CD4-positive, CD25-positive, alpha-beta regulatory T cell (primary cell): Measurements from ENCODE around the gene KCNH2. TPM values are rescaled to one million over a fixed set of nuclear protein-coding genes. Genes with fewer than 3 reads are reported as not detected.

Experiments
- ATAC-seq, 2 donors: fragments of 150-1000 bp; cut with Tn5 transposase; one replicate each; pipeline ENCODE4 v1.10.0; 2021; ENCODE audit warnings: low read depth in 2 of 2, moderate number of reproducible peaks in 2 of 2, moderate library complexity in 1 of 2
- DNase-seq, 3 donors: peaks; one replicate each; pipeline versions ENCODE4 v3.0.0 to v3.0.0-alpha.2; 2012 to 2022; ENCODE audit warnings: mixed read lengths in 1 of 3
- H3K27ac ChIP-seq: one replicate; pipeline ENCODE4 v1.7.0; 2013; ENCODE audit warnings: mild to moderate bottlenecking, low read length; ENCODE audit not compliant: insufficient read depth, poor library complexity, severe bottlenecking
- H3K27me3 ChIP-seq: one replicate; pipeline ENCODE4 v1.7.0; 2013; ENCODE audit warnings: low read length; ENCODE audit not compliant: control insufficient read depth, insufficient read depth
- H3K36me3 ChIP-seq: one replicate; pipeline ENCODE4 v1.7.0; 2013; ENCODE audit warnings: mild to moderate bottlenecking, low read length, moderate library complexity; ENCODE audit not compliant: control insufficient read depth, insufficient read depth
- H3K4me1 ChIP-seq: 2 replicates; pipeline ENCODE4 v1.7.0; 2013; ENCODE audit warnings: mild to moderate bottlenecking, low read length; ENCODE audit not compliant: insufficient read depth, control insufficient read depth, poor library complexity, severe bottlenecking
- H3K4me3 ChIP-seq: one replicate; pipeline ENCODE4 v1.7.0; 2013; ENCODE audit warnings: low read depth, mild to moderate bottlenecking, low read length, moderate library complexity
- H3K9me3 ChIP-seq, 2 experiments: 1 replicate in 1 of 2; 2 replicates in 1 of 2; pipeline ENCODE4 v1.7.0; 2013; ENCODE audit warnings: low read length in 2 of 2, mild to moderate bottlenecking in 1 of 2, moderate library complexity in 1 of 2; ENCODE audit not compliant: control insufficient read depth in 2 of 2
- H3K27ac Mint-ChIP-seq, 3 donors: one replicate each; pipeline ENCODE4 v1.8.0; 2020 to 2022; ENCODE audit warnings: mild to moderate bottlenecking in 3 of 3, mixed read lengths in 3 of 3, moderate library complexity in 2 of 3
- H3K27me3 Mint-ChIP-seq: one replicate; pipeline ENCODE4 v1.8.0; 2022; ENCODE audit warnings: mild to moderate bottlenecking, mixed read lengths
- H3K36me3 Mint-ChIP-seq: one replicate; pipeline ENCODE4 v1.8.0; 2020; ENCODE audit warnings: mixed read lengths
- H3K4me1 Mint-ChIP-seq, 4 donors: one replicate each; pipeline ENCODE4 v1.8.0; 2020 to 2022; ENCODE audit warnings: mixed read lengths in 4 of 4, mild to moderate bottlenecking in 1 of 4
- H3K4me3 Mint-ChIP-seq, 4 donors: one replicate each; pipeline ENCODE4 v1.8.0; 2020 to 2022; ENCODE audit warnings: mild to moderate bottlenecking in 4 of 4, mixed read lengths in 4 of 4, moderate library complexity in 3 of 4
- H3K9me3 Mint-ChIP-seq, 7 donors: one replicate each; pipeline ENCODE4 v1.8.0; 2020 to 2022; ENCODE audit warnings: mixed read lengths in 7 of 7, mild to moderate bottlenecking in 3 of 7, moderate library complexity in 2 of 7
- polyA plus RNA-seq, 4 donors: library from polyadenylated mRNA; unstranded; fragments of 300-500 nt; fragmentation: Illumina TruSeq; gene quantifications; one replicate each; pipeline ENCODE4 v1.2.3, GENCODE V29; 2021
- total RNA-seq: library from RNA; stranded (reverse); gene quantifications from one replicate; pipeline ENCODE4 v1.2.3, GENCODE V29; 2022

The KCNH2 gene
- total and polyA plus RNA-seq, 5 donors from 2014 or later: 0.83 to 3.5 (median 1.6) TPM

- Mint-ChIP-seq H3K4me1 (peaks cover 0 to 66% (median 27%) of the 10 kb centered on the region in 4 donors), H3K4me3 (peak overlapping the region; percentile 83 to 92 (median 86)), H3K27ac (peak overlapping the region in 2 of 3 donors; percentile 11 to 60), H3K27me3 (peaks cover 30% of the 10 kb centered on the region), H3K36me3 (no peaks in the 10 kb centered on the region), H3K9me3 (peaks cover 0 to 1% (median 0%) of the 10 kb centered on the region in 7 donors)
- H3K27me3 ChIP-seq: peaks cover 7% of the 10 kb centered on the region
- peaks cover 57% of the 10 kb centered on the region for H3K4me1 ChIP-seq
- H3K27ac ChIP-seq: peak overlapping the region; percentile 74
- no peaks in the 10 kb centered on the region for H3K36me3 ChIP-seq
- peak overlapping the region; percentile 48 for H3K4me3 ChIP-seq
- H3K9me3 ChIP-seq: no peaks in the 10 kb centered on the region
- ATAC-seq (no peak), DNase-seq (no peak)
Observed at GRCh38 chr7:150975536-150976319, 2.4 kb downstream of the KCNH2 start.

DNA sequence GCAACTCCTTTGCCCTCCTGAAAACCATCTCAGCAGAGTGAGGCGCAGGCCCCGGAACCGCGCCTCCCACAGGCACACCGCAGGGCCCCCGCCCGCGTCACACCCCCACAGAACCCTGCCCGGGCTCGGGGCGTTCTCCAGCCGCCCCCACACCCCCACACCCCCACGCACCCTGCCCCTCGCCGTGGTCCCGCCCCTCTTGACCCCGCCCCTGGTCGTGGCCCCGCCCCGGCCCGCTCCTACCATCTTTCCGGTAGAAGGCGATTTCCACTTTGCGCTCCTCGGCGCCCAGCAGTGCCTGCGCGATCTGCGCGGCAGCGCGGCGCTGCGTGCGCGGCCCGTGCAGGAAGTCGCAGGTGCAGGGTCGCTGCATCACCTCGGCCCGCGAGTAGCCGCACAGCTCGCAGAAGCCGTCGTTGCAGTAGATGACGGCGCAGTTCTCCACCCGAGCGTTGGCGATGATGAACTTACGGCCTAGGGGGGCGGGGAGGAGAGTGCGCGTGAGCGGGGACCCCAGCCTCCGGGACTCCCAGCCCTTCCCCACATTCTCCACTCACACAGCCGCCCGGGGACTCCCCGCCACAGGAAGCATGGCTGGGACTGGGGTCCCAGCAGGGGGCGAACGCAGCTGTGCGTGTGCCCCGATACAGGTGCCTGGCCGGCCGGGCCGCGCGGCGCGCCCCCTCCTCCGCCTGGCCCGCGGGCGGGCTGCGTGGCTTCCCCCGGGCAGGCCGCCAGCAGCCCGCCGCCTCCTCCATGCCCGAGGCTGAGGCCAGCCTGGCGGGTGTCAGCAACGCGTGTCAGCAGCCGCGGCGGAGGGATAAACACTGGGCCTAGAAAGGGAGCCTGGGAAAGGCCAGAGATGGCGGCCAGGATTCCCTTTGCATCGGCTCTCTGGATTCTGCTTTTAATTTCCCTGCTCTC, 3.4 kb downstream of the KCNH2 start:
- Histone ChIP-seq H3K27me3 (peaks cover 7% of the 10 kb centered on the region), H3K9me3 (no peaks in the 10 kb centered on the region), H3K4me1 (peaks cover 57% of the 10 kb centered on the region), H3K27ac (peak overlapping the region; percentile 74), H3K4me3 (peak overlapping the region; percentile 48), H3K36me3 (no peaks in the 10 kb centered on the region)
- peak overlapping the region; percentile 87 to 96 (median 94) for H3K27ac Mint-ChIP-seq
- DNase-seq (peak; percentile 76 to 91 (median 84)), ATAC-seq (peak; percentile 79 to 81)
- peaks cover 0 to 71% (median 27%) of the 10 kb centered on the region in 4 donors for H3K4me1 Mint-ChIP-seq
- H3K36me3 Mint-ChIP-seq: no peaks in the 10 kb centered on the region
- H3K9me3 Mint-ChIP-seq: peaks cover 0 to 1% (median 0%) of the 10 kb centered on the region in 7 donors
- peak overlapping the region; percentile 90 to 95 (median 93) for H3K4me3 Mint-ChIP-seq
- H3K27me3 Mint-ChIP-seq: peaks cover 21% of the 10 kb centered on the region

DNA sequence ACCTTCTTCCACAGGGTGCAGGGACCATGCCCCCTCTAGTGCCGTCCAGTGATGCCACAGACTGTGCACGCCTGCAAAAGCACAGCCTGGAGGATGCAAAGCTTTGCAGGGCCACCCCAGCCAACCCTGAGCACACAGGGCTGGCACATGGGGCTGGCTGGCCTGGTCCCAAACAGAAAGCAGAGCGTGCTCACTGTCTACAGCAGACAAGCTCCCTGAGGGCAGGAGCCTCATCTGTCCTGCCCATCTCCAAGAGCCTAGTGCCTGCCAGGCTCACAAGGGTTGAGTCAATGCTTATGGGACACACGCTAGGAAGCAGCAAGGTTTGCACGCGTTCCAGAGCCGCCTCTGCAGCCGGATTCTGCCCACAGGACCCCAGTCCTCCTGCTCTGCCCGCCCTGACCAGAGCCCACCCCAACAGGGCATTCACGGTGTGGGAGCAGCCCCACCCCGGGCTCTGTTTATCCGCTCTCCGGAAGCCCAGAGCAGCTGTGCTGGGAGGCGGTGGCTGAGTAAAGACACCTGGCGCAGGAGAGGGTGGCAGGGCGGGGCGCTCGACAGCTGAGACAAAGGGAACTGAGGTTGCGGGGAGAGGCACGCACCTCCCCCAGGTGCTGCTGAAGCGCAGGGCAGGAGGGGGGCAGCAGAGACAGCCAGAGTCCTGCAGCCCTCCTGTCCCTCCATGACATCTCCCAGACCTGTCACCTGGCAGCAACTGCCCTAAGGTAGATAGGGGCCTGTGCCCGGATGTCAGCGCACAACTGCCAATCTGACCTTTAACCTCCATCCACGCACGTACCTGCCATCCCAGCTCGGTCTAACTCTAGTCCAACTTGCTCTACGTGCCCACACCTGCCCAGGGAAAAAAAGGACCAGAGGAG, 4.3 kb downstream of the KCNH2 start:
- peak overlapping the region; percentile 87 to 94 (median 91) for H3K27ac Mint-ChIP-seq
- H3K27me3 Mint-ChIP-seq: peaks cover 16% of the 10 kb centered on the region
- peaks cover 0 to under 1% (median 0%) of the 10 kb centered on the region in 7 donors for H3K9me3 Mint-ChIP-seq
- no peaks in the 10 kb centered on the region for H3K9me3 ChIP-seq
- DNase-seq: peak; percentile 24 to 79 (median 60)
- H3K4me1 Mint-ChIP-seq: peaks cover 0 to 74% (median 27%) of the 10 kb centered on the region in 4 donors
- no peaks in the 10 kb centered on the region for H3K36me3 Mint-ChIP-seq
- H3K4me3 Mint-ChIP-seq: peak overlapping the region; percentile 90 to 95 (median 93)
- H3K36me3 ChIP-seq: no peaks in the 10 kb centered on the region
- peak overlapping the region; percentile 32 for H3K4me3 ChIP-seq
- peaks cover 50% of the 10 kb centered on the region for H3K4me1 ChIP-seq
- peak; percentile 15 to 32 for ATAC-seq
- peaks cover 7% of the 10 kb centered on the region for H3K27me3 ChIP-seq
- H3K27ac ChIP-seq: peak overlapping the region; percentile 74

- H3K36me3 Mint-ChIP-seq: no peaks in the 10 kb centered on the region
- DNase-seq (no peak), ATAC-seq (no peak)
- H3K27ac Mint-ChIP-seq: peak overlapping the region; percentile 70 to 90 (median 87)
- Histone ChIP-seq H3K4me1 (peaks cover 42% of the 10 kb centered on the region), H3K27ac (no peak overlapping the region), H3K9me3 (no peaks in the 10 kb centered on the region), H3K27me3 (peaks cover 7% of the 10 kb centered on the region), H3K36me3 (no peaks in the 10 kb centered on the region), H3K4me3 (no peak overlapping the region)
- H3K4me1 Mint-ChIP-seq: peaks cover 0 to 72% (median 22%) of the 10 kb centered on the region in 4 donors
- peaks cover 10% of the 10 kb centered on the region for H3K27me3 Mint-ChIP-seq
- H3K9me3 Mint-ChIP-seq: peaks cover 0 to 1% (median 0%) of the 10 kb centered on the region in 7 donors
- H3K4me3 Mint-ChIP-seq: peak overlapping the region in 1 of 4 donors; percentile 95
Observed at GRCh38 chr7:150972741-150973140, 5.4 kb downstream of the KCNH2 start.

GRCh38 chr7:150972023-150972468, 6.1 kb downstream of the KCNH2 start:
- ATAC-seq (no peak), DNase-seq (no peak)
- Mint-ChIP-seq H3K27me3 (peaks cover 6% of the 10 kb centered on the region), H3K36me3 (no peaks in the 10 kb centered on the region), H3K4me3 (no peak overlapping the region), H3K9me3 (peaks cover 0 to 1% (median 0%) of the 10 kb centered on the region in 7 donors), H3K4me1 (peaks cover 0 to 67% (median 18%) of the 10 kb centered on the region in 4 donors), H3K27ac (peak overlapping the region in 1 of 3 donors; percentile 87)
- H3K27ac ChIP-seq: no peak overlapping the region
- H3K36me3 ChIP-seq: no peaks in the 10 kb centered on the region
- no peak overlapping the region for H3K4me3 ChIP-seq
- H3K4me1 ChIP-seq: peaks cover 36% of the 10 kb centered on the region
- no peaks in the 10 kb centered on the region for H3K9me3 ChIP-seq
- H3K27me3 ChIP-seq: peaks cover 4% of the 10 kb centered on the region

GRCh38 chr7:150971242-150972022, 6.7 kb downstream of the KCNH2 start:
- Histone ChIP-seq H3K9me3 (no peaks in the 10 kb centered on the region), H3K4me1 (peaks cover 31% of the 10 kb centered on the region), H3K27ac (no peak overlapping the region), H3K4me3 (no peak overlapping the region), H3K36me3 (no peaks in the 10 kb centered on the region), H3K27me3 (no peaks in the 10 kb centered on the region)
- peak overlapping the region in 2 of 4 donors; percentile 26 to 43 for H3K4me3 Mint-ChIP-seq
- no peaks in the 10 kb centered on the region for H3K36me3 Mint-ChIP-seq
- peaks cover 0 to 1% (median 0%) of the 10 kb centered on the region in 7 donors for H3K9me3 Mint-ChIP-seq
- no peak for ATAC-seq
- H3K4me1 Mint-ChIP-seq: peaks cover 0 to 61% (median 13%) of the 10 kb centered on the region in 4 donors
- peak overlapping the region in 1 of 3 donors; percentile 87 for H3K27ac Mint-ChIP-seq
- DNase-seq: no peak
- no peaks in the 10 kb centered on the region for H3K27me3 Mint-ChIP-seq
